Stimulated activated CD8-positive, alpha-beta memory T cell treated with anti-CD3 and anti-CD28 coated beads, Interleukin-12 subunit alpha, Interleukin-12 subunit beta, amount 100 ng/mL, for 24 hours (primary cell): Measurements from ENCODE around the gene COL19A1.
"Not testable (repeated sequence)": the region's sequence is repeated elsewhere in the genome, so short reads cannot be mapped to it uniquely, and the experiment has no call there.

Source experiments
- DNase-seq: peaks from one replicate; pipeline ENCODE4 v3.0.0-alpha.2; 2020; ENCODE audit errors: extremely low read depth

Gene COL19A1

DNA sequence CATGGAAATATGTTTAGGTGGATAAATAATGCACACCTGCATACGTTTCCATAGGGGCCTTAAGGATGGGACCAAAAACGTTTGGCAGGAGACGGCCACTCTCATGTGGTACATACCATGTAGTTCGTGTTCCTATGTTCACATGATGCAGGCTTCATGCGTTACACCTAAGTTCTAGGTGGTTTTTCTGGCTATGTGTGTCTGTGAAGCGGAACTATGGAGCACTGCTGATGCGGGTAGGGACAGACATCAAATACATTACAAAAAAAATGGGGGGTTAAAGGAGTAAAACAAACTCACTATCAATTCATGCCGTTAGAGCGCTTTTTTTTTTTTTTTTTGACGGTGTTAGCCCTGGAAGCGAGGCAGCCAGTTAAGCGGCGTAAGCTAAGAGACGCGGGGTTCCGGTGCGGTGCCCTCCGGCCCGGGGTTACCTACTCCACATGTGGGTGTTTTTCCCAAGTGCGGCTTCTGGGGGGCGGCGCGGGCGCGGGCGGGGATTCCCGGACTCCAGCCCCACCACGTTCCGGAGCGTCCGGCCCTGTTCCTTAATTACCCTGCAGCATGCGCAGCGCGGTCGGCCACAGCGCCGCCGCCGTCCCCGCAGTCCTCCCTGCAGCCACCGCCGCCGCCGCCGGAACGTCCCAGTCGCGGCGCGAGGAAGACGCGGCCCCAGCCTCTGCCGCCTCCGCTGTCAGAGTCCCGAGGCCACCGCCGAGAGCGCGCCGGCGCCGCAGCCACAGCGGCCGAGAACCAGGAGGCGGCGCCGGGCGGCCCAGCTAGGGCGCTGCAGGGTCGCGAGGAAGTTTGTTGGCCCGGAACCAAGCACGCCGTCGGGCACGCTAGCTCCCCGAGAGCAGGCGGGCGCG, 648 bp downstream of the COL19A1 start:
- peak; percentile 21 for DNase-seq

DNA sequence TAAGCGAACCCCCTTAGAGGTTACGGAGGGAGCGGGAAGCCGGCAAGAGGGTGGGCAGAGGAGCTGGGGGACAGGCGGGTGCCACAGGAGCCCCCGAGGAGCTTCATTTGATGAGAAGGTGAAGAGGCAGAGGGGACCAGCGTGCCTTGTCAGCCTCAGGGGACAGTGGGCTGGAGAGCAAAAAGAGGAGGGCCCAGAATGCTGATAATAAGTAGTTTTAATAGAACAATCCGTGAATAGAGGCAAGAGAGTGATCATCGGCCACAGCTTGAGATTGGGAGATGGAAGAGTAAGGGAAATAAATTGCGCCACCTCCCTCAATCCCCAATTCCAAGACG, 1.3 kb downstream of the COL19A1 start:
- no peak for DNase-seq

DNA sequence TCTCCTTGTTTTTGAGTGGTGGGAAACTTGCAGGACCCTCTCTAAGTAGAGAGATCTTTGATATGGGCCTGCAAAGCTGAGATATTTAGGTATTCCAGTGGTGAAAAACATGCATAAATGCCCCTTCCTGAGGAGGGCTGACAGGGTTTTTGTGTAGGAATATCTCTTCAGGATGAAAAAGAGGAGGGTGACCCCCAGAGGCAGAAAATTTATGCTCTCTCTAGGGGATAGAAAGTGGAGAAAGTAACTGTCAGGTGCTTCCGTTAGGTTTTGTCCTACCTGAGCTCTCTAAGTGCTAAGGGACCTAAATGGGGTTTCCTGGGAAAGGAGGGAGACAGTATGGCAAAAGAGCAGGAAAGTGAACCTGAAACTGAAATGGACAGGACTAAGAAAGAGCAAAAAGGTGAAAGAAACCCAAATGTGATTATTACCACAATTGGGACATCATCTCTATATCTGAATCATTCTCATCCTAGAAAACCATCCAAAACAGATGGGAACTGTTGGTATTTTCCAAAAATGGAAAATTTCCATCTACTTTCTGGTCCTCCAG, 2.0 kb downstream of the COL19A1 start:
- no peak for DNase-seq

DNA sequence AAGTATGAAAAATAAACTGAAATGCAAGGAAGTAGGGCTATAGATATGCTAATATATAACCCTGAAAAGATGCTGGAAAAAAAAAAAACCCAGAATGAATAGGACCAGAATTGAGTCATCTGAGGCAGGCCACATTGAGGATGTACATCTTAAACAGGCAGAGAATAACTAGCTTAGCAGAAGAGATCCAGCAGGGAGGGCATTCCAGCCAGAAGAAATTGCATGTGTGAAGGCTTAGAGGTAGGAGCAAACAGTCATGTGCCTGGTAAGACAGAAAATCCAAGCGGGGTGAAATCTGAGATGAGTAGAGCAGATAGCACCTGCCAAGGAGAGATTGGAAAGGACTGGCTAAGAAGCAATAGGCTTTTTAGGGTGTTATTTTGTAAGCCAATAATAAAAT, 2.6 kb downstream of the COL19A1 start:
- no peak for DNase-seq

DNA sequence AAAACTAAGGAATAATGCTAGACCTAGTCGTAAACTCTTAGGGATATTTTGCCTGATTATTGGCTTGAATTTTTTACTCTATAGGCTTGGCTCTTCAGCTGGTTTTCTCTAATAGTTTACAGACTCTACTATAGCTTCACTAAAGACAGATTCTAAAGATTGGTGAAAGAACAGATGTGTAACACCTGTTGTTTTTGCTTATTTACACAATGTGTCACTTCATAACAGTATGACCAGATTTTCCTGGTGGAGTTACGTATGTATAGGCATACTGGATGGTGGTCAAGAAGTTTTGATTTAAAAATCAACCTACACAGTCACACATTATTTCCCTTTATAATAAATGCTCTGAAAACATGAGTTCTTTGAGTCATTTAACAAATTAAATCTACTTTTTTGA, 4.8 kb downstream of the COL19A1 start:
- DNase-seq = no peak

DNA sequence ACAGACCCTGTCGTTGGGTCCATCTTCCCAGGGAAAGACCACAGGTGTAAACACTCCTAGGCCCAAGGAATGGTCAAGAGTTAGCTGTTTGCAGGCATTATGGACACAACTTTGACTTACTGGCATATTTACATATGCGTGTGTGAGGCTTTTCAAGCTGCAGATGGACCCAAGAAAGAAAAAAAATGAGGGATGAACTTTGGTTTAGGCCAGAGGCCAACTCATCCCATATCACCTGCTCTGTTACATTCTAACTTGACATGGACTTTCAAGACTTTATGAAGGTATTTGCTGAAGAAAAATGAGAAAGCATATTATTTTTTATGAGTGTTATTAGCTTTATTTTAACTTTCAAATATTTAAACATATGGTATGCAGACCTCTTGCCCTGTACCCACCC, 6.9 kb downstream of the COL19A1 start:
- no peak for DNase-seq

DNA sequence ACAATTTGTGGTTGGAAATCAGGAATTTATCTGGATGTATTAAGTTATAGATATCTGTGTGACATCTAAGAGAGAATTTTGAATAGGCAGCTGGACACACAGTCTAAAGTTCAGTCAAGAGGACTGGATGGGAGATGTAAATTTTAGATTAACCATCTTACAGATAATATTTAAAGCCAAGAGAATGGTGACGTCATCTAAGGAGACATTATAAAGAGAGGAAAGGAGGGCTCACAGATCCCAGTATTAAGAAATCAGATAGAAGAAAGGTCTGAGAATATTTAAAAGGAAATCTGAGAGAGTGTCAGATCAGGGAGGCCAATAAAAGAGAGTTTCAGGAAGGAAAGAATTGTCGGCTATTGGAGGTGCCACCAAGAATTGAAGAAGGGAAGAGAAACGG, 9.4 kb downstream of the COL19A1 start:
- no peak for DNase-seq

DNA sequence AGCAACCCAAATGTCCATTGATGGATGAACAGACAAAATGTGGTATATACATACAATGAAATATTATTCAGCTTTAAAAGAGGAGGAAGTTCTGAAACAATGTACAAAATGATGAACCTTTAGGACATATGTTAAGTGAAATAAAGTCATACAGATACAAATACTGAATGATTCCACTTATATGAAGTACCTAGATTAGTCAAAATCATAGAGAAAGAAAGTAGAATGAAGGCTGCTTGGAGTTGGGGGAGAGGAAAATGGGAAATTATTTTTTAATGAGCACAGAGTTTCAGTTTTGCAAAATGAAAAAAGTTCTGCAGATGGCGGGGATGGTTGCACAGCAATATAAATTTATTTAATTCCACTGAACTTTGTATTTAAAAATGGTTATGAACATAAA, 12.4 kb downstream of the COL19A1 start:
- no peak for DNase-seq

DNA sequence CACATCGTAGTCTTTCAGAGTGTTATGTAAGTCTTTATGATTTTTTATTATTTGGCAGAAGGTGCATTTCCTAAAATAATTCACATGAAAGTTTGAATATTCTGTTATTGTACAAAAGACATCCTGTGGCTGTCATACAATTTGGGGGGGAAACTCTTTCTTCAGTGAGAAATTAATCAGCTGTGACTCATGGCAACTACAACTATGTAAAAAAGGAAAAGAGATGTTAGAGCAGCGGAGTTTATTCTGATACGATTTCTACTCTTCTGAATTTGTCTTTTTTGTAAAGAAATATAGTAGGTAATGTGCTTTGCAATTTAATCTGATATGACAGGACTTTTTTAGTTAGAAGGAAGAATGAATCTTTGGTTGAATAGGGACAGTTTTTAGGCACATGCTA, 14.2 kb downstream of the COL19A1 start:
- DNase-seq = no peak

DNA sequence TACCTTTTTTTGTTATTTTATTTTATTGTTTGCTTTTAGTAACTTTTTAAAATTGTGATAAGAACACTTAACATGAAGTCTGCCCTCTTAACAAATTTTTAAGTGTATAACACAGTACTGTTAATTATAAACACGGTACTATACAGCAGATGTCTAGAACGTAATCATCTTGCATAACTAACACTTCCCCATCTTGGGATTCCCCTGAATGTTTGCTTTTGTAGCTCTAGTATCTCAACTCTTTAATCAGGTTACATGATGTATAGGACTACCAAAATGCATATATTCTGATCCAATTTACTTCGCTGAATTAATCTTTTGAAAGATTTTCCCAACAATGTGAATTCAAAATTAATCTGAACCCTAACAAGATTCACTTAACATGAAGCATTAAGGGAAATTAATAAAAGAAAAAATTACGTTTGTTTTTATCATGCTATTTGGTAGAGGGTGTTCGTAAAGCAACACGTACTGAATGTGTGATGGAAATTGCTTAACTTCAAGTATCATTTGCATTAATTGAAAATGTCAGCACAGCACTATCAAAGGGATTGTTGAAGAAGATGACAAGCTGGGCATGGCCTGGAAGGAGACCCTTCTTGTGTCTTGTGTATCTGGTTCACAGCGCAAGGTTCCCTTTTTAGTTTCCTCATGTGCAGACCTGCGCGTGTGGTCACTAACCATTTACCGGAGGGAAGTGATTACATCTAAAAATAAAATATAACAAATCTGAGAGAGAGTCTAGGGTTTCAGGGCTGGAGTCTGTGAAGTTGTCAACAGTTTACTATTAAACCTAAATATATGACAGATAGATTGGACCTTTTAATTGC, 15.2 kb downstream of the COL19A1 start:
- DNase-seq = no peak

DNA sequence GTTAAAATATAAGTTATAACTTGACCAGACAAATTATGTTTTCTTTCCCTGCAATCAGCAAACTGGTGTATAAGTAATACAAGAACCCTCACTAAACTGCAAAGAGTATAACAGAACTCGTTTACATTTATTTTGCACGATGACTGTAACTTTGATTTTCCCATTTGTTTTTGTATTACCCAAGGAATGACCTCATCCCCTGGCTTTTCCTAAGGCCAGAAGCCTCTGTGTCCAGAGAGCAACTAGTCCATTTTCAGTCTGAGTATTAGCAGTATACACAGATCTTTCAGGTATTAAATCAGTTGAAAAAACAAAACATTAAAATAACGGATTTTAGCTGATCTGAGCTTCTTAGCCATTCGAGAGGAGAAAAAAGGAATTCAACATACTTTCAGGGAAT, 17.2 kb downstream of the COL19A1 start:
- no peak for DNase-seq

DNA sequence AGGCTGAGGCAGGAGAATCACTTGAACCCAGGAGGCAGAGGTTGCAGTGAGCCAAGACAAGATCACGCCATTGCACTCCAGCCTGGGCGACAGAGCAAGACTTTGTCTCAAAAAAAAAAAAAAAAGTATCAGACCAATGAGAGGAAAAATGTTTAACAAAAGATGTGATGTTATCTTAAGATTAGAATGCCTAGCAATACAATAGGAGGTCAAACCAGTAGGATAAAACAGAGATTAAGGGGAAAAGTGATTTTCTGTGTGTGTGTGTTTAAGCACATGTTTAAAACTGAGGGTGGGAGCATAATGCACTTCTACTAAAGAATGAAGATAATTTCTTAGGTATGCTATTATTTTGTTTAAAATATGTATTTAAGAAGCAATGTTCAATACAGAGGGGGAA, 17.9 kb downstream of the COL19A1 start:
- DNase-seq = no peak

DNA sequence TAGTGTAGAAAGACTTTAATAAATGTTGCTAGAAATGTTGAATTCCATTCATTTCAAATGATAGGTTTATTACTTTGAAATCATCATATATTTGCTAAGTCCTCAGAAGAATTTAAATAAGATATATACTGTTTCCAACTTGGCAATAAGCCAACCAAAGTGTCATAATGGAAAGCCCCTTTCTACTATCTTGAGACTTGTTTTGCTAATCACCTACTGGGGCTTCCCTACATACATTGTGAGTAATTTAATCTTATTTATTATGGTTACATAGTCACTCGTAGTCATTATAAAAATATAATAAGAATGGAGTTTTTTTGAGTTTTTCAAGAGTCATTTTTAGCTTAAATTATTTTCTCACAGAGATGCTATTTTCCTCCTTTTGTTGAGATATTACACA, 20.7 kb downstream of the COL19A1 start:
- no peak for DNase-seq

DNA sequence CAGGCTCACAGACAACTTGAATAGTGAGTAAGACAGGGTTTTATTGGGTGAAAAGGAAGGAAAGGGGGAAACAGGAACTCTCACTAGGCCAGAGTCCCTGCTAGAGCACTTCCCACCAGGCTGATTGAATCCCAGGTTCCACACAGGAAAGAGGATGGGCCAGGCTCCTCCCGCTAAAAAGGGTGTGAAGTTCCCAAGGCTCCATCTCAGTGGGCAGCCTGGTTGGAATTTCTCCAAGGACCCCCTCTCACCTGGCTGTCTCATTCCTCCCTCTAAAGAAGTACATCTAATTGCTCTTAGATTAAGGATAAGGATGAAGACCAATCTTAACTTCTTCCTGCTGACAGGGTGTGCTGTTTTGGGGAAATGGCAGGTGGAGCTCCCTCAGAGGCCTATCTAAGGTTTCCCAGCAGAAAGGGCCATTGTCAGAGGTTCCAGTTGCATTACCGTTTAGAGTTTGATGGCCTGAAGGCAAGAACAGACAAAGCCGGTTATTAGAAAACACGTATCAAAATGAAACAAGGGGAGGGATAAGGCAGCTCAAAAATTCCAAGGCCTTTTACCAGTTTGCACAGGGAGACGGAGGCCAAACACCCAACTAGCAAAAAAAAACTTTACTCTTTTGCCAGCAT, 21.5 kb downstream of the COL19A1 start:
- no peak for DNase-seq

DNA sequence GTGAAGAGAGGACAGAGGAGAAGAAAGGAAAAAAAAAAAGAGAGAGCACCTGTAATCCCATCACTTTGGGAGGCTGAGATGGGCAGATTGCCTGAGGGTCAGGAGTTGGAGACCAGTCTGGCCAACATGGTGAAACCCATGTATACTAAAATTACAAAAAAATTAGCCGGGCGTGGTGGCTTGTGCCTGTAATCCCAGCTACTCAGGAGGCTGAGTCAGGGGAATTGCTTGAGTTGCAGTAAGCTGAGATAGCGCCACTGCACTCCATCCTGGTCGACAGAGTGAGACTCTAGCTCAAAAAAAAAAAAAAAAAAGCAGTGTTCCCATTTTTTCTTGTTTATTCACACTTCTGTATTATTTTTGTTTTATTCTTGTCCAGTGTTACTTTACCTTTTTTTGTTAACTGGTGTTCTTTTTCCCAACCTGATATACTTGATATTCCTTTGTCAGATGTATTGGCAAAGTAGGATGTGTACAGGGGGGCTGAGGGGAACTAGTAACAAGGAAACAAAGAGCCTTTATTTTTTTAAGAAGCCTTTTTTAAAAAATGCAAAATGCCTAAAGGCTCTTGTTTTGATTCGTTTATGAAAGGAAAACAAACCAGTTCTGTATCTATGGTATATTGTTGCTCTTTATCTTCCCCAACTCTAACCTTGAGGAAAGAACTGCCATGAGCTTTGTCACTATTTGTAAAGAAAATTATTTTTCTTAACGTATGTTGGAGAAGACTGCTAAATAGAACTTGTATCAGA, 22.3 kb downstream of the COL19A1 start:
- DNase-seq = no peak

DNA sequence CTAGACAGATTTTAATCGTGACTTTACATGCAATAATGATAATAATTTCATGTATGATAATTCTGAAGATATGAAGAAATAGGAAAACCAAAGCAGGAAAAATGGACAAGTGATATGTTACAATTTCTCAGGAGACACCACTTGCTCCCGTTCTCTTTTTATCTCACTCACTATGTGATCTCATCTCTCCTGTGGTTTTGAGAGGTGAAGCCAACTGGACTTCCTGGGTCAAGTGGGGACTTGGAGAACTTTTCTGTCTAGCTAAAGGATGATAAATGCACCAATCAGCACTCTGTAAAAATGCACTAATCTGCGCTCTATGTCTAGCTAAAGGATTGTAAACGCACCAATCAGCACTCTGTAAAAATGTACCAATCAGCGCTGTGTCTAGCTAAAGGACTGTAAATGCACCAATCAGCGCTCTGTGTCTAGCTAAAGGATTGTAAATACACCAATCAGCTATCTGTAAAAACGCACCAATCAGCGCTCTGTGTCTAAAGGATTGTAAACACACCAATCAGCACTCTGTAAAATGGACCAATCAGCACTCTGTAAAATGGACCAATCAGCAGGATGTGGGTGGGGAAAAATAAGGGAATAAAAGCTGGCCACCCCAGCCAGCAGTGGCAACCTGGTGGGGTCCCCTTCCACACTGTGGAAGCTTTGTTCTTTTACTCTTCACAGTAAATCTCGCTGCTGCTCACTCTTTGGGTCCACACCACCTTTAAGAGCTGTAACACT, 23.0 kb downstream of the COL19A1 start:
- not testable (repeated sequence) for DNase-seq

DNA sequence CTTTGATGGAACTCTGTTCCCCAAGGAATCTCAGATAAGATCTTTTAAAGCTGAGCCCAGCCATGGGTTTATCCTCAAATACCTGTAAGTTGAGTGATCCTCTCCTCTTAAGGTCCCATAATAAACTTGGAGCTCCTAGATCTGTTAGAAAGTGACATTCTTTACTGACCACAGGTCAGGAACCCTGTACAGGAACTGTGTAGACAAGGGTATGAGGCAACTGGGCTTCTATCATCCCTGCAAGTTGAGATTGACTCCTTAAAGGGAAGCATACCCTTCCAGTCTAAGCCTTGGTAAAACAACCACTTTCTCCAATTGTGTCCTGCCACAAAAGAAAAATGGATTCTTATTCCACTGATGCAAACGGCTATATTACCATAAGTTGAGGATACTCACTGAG, 26.2 kb downstream of the COL19A1 start:
- DNase-seq = not testable (repeated sequence)

DNA sequence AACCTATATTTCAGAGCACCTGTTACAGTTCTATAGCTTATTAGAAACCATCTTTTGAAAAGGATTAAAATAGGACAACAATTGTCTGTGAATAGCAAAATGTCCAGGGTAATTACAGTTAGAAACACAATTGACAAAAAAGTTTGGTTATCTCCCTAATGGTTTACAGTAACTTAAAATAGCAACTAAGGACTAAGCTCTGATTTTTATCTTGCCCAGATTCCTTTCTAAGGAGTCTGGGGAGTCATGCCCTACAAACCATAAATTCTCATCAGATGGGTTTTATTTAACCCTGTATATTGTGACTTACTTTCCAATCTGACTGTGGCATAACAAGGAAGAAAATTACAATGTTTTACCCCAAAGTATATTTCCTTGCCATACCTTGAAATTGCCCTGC, 26.9 kb downstream of the COL19A1 start:
- not testable (repeated sequence) for DNase-seq

DNA sequence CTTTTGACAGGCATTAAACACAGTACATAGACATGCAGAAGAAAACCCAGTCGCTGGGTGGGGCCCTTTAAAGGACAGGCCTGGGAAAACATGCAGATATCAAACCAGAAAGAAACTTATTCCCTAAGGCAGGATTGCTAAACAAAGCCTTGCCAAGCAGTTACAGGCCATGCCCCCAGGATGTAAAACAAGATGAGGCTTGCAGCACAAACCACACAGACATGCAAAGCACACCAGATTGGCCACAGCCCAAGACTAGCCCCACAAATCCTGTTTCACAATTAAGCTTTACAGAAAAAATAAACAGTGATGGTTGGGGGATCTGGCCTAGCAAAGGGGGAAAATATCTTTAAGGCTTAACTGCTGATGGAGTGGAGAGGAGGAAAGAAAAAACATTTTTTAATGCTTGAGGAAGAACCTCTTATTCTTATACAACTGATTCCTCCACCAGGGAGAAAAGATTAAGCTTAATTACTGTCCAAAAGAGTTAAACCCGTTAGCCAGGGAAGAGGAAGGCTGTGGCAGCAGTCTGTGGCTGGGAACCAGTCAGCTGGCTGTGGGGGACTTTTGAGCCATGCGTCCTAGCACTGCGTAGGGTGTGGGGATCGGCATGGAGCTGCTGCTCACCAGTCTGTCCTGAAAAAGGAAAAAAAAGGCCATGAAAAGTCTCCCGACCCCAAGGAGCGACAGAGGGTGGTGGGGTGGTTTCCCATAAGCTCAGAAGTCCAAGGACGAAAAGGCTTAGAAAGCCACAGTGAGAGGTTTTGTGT, 28.4 kb downstream of the COL19A1 start:
- no peak for DNase-seq

DNA sequence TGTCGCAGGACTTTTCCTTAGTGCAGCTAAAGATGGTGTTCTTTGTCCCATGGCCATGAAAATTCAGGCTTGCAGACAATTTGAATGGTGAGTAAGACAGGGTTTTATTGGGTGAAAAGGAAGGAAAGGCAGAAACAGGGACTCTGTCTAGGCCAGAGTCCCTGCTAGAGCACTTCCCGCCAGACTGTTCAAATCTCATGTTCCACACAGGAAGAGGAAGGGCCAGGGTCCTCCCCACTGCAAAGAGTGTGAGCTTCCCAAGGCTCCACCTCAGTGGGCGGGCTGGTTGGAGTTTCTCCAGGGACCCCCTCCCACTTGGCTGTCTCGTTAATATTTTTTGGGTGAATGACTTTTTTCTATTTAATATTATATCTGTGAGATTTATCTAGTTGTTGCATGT, 29.0 kb downstream of the COL19A1 start:
- no peak for DNase-seq
